Measurements from ENCODE around the gene HOXD13. TPM values are rescaled to one million over a fixed set of nuclear protein-coding genes. Genes with fewer than 3 reads are reported as not detected.

HOXD13 gene
- total and polyA plus RNA-seq, 2 of the 8 experiments (the other 6 are each of a cell fraction or from before 2014, with no cell fraction given), result not detected

- H3K27me3 ChIP-seq (replicated peaks in 1 of 4; ENCODE audit: control insufficient read depth in 3 of 4, extremely low read depth in 1 of 4, insufficient read depth in 3 of 4, low read length in 3 of 4), result peaks cover 79 to 98% (median 91%) of the 10 kb centered on the region in 4 experiments
- H2BK120ac ChIP-seq (replicated peaks; ENCODE audit: low read depth, low read length), result no peak overlapping the region
- no peaks in the 10 kb centered on the region; a peak in 1 of 4 replicates for H3K9me3 ChIP-seq (ENCODE audit: insufficient read depth in 2 of 2, low read depth in 1 of 2, low read length in 1 of 2)
- FAIRE-seq (no peak), DNase-seq (ENCODE audit: low read depth in 1 of 2, low spot score in 2 of 2) (peak in 1 of 2 experiments; percentile 13)
- no peak overlapping the region for H2BK20ac ChIP-seq (ENCODE audit: low read length)
- no peak overlapping the region for H2AFZ ChIP-seq (ENCODE audit: low read length)
- no peak overlapping the region; the same call in 1 of the 2 replicates for H2BK15ac ChIP-seq (ENCODE audit: low read length)
- H3K9ac ChIP-seq (replicated peaks in 1 of 4; ENCODE audit: extremely low read depth in 1 of 4, low read depth in 3 of 4, low read length in 3 of 4), result no peak overlapping the region
- H3K27ac ChIP-seq (ENCODE audit: low read depth, low read length), result no peak overlapping the region
- H3K14ac ChIP-seq (ENCODE audit: insufficient read length), result no peak overlapping the region
- H3K79me2 ChIP-seq (ENCODE audit: control insufficient read depth in 1 of 2, insufficient read depth in 2 of 2, low read length in 2 of 2), result no peaks in the 10 kb centered on the region
- H3K18ac ChIP-seq (ENCODE audit: extremely low read depth, low read length), result no peak overlapping the region
- no peak overlapping the region for H3K4me2 ChIP-seq (ENCODE audit: insufficient read depth in 1 of 2, low read depth in 2 of 2, low read length in 2 of 2)
- TF ChIP-seq RNF2 (IDR thresholded peaks at IDR 0.05; ENCODE audit: borderline replicate concordance, low read depth, low read length, missing control alignments, poor library complexity, severe bottlenecking) (peak; percentile 86), TEAD4 (IDR thresholded peaks at IDR 0.05; ENCODE audit: low read depth, low read length) (no peak), CBX8 (IDR thresholded peaks at IDR 0.05; ENCODE audit: borderline replicate concordance, low read depth, low read length) (peak; percentile 66; the same call in 1 of the 2 replicates)
- no peak overlapping the region for H4K8ac ChIP-seq (ENCODE audit: extremely low read depth, insufficient read depth, low read length)
- H3K36me3 ChIP-seq (ENCODE audit: control insufficient read depth in 2 of 4, insufficient read depth in 4 of 4, low read length in 3 of 4), result peaks cover 0 to 5% (median 0%) of the 10 kb centered on the region in 4 experiments; a peak in 1 of 8 replicates
- H3K23ac ChIP-seq (ENCODE audit: insufficient read length), result no peak overlapping the region
- ChIA-PET POLR2A (ENCODE audit: partially characterized antibody) (interaction anchor here (2.0 kb wide), 1 partner anchor 10 kb away, joined by 8 read pairs; no protein-coding TSS in a partner anchor), CTCF (ENCODE audit: partially characterized antibody) (interaction anchor here (1.0 to 6.5 kb wide), 8 partner anchors 9 to 728 kb away, joined by 3 to 130 read pairs (median 6); partner anchors contain the start of genes EVX2, HOXD11 and HOXD9)
- no peak overlapping the region for H4K5ac ChIP-seq (ENCODE audit: insufficient read length, low read depth, low read length)
- H4K20me1 ChIP-seq (replicated peaks in 1 of 2; ENCODE audit: control insufficient read depth in 1 of 2, insufficient read depth in 2 of 2, low read length in 2 of 2), result peaks cover 23 to 32% of the 10 kb centered on the region in 2 experiments
- H4K91ac ChIP-seq (replicated peaks; ENCODE audit: insufficient read length, low read length), result no peak overlapping the region
- peaks cover 0 to 30% (median 17%) of the 10 kb centered on the region in 4 experiments; a peak in 6 of 7 replicates for H3K4me1 ChIP-seq (replicated peaks in 1 of 4; ENCODE audit: control insufficient read depth in 3 of 4, insufficient read depth in 4 of 4, low read length in 3 of 4)
- 29% methylated on average over 5 of the region's 5 CpGs; no CpG with 5 or more reads in 1 of the 2 experiments for WGBS, 2 experiments (ENCODE audit: extremely low coverage in 1 of 2, insufficient coverage in 1 of 2, insufficient read length in 1 of 2, insufficient replicate concordance in 2 of 2, low coverage in 1 of 2, low lambda C conversion rate in 2 of 2, missing lambda C conversion rate in 1 of 2)
- peaks cover 6% of the 10 kb centered on the region for H3K23me2 ChIP-seq (ENCODE audit: low read depth, low read length)
- no peak overlapping the region for H2BK5ac ChIP-seq (ENCODE audit: low read depth, low read length)
- H2AK5ac ChIP-seq (ENCODE audit: low read depth, low read length), result no peak overlapping the region
- no peaks in the 10 kb centered on the region for H3K79me1 ChIP-seq (ENCODE audit: low read depth, low read length)
- no peak overlapping the region for H3K4me3 ChIP-seq (ENCODE audit: extremely low read depth in 1 of 4, insufficient read depth in 2 of 4, low read depth in 3 of 4, low read length in 4 of 4)
- no peak overlapping the region for H3K56ac ChIP-seq (replicated peaks; ENCODE audit: insufficient read length, low read depth, low read length)
- H3K4ac ChIP-seq (replicated peaks; ENCODE audit: insufficient read length, low read depth, low read length), result no peak overlapping the region
- H2BK12ac ChIP-seq (ENCODE audit: low read depth, low read length), result no peak overlapping the region
These were observed 2.9 kb downstream of the HOXD13 start for GRCh38 chr2:176095421-176095820.

Data from H1 (cell line).